Colonic mucosa (tissue), 4 donors: ENCODE measurements around the gene VANGL1. TPM values are rescaled to one million over a fixed set of nuclear protein-coding genes. Genes with fewer than 3 reads are reported as not detected.

Experiments used
- DNase-seq: peaks from one replicate; pipeline ENCODE4 v3.0.0-alpha.2; 2020
- H3K27ac ChIP-seq: fragments of 200-600 bp; one replicate; pipeline ENCODE4 v1.8.0; 2021
- H3K27me3 ChIP-seq: fragments of 200-600 bp; one replicate; pipeline ENCODE4 v1.8.0; 2021
- H3K36me3 ChIP-seq: fragments of 200-600 bp; one replicate; pipeline ENCODE4 v1.8.0; 2021
- H3K4me1 ChIP-seq: fragments of 200-600 bp; one replicate; pipeline ENCODE4 v1.8.0; 2021; ENCODE audit warnings: mild to moderate bottlenecking
- H3K4me3 ChIP-seq: fragments of 200-600 bp; one replicate; pipeline ENCODE4 v1.8.0; 2021
- H3K9ac ChIP-seq, 2 donors: one replicate each; pipeline ENCODE4 v1.7.0; 2013; ENCODE audit warnings: control low read depth in 2 of 2, low read depth in 2 of 2, low read length in 2 of 2
- H3K9me3 ChIP-seq: fragments of 200-600 bp; one replicate; pipeline ENCODE4 v1.8.0; 2021
- intact Hi-C: fragments of 100-400 bp; cut with DNase I; formaldehyde crosslinking; loops from one replicate; pipeline ENCODE4 v1.14.1; 2022
- total RNA-seq, 2 donors: library from RNA; stranded (reverse); fragmentation: NEBNext Ultra II Directional in 1 of 2; extraction: Animal tissue kit (Norgen Biotek cat#: 25700) in 1 of 2; gene quantifications; one replicate each; pipeline ENCODE4 v1.2.1, GENCODE V29; 2021
- TF ChIP-seq, protein P1 (sequence below): fragments of 200-600 bp; IDR thresholded peaks from one replicate; pipeline ENCODE4 v1.8.0; 2022; ENCODE audit warnings: antibody characterized with exemption, mild to moderate bottlenecking
- donor health status: healthy.
- donor health status: DM: no; HTN: no; CAD: no.
- donor health status: DM: no; HTN: no; CAD: no.

Gene VANGL1
- total RNA-seq, 2 donors from 2014 or later = 14.7 to 23.8 TPM

DNA sequence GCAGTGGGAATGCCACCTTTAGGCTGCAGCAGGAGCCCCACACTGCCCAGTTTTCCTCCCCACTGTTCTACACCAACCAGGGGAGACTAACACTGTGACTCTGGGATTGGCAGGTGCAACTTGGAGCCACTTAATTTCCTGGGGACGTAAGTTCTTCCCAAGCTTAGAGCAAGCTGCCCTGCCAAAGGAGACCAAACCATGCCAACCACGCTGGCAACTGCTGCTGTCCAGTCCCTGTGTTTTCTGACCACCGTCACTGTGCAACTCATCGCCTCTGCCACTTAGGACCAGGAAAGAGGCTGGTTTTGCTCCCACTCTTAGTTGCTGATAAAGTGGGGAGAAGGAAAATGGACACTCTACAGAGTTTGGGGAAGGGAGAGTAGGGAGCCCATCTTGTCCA lies 50.5 kb downstream of the VANGL1 start:
- Histone ChIP-seq H3K4me1 (no peaks in the 10 kb centered on the region), H3K27me3 (no peaks in the 10 kb centered on the region), H3K9me3 (no peaks in the 10 kb centered on the region), H3K27ac (no peak overlapping the region), H3K9ac (no peak overlapping the region), H3K36me3 (no peaks in the 10 kb centered on the region), H3K4me3 (no peak overlapping the region)
- TF ChIP-seq, protein P1, sequence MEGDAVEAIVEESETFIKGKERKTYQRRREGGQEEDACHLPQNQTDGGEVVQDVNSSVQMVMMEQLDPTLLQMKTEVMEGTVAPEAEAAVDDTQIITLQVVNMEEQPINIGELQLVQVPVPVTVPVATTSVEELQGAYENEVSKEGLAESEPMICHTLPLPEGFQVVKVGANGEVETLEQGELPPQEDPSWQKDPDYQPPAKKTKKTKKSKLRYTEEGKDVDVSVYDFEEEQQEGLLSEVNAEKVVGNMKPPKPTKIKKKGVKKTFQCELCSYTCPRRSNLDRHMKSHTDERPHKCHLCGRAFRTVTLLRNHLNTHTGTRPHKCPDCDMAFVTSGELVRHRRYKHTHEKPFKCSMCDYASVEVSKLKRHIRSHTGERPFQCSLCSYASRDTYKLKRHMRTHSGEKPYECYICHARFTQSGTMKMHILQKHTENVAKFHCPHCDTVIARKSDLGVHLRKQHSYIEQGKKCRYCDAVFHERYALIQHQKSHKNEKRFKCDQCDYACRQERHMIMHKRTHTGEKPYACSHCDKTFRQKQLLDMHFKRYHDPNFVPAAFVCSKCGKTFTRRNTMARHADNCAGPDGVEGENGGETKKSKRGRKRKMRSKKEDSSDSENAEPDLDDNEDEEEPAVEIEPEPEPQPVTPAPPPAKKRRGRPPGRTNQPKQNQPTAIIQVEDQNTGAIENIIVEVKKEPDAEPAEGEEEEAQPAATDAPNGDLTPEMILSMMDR = no peak
- intact Hi-C loops = no loop called here
- DNase-seq = no peak

DNA sequence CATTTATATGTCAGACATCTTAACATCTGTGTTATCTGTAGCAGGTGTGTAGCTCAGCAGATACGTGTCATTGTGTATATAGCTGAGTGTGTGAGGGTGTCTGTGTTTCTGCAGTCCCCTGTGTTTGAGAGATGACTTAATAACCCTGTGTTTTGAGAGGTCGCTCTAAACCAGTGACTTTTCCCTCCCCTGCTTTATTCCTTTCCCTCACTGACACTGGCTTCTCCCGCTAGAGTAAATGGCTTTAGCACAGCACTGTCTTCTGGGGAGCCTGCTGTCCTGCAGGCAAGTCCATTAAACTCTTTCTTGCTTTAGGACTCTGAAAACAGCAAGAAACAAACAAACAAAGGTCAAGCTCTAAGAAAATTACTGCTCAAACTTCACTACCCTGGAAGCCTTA lies 53.0 kb downstream of the VANGL1 start:
- Histone ChIP-seq H3K4me3 (no peak overlapping the region), H3K27me3 (no peaks in the 10 kb centered on the region), H3K27ac (no peak overlapping the region), H3K36me3 (no peaks in the 10 kb centered on the region), H3K4me1 (no peaks in the 10 kb centered on the region), H3K9me3 (no peaks in the 10 kb centered on the region), H3K9ac (no peak overlapping the region)
- TF ChIP-seq, protein P1 = no peak
- no peak for DNase-seq
- intact Hi-C loops = no loop called here

DNA sequence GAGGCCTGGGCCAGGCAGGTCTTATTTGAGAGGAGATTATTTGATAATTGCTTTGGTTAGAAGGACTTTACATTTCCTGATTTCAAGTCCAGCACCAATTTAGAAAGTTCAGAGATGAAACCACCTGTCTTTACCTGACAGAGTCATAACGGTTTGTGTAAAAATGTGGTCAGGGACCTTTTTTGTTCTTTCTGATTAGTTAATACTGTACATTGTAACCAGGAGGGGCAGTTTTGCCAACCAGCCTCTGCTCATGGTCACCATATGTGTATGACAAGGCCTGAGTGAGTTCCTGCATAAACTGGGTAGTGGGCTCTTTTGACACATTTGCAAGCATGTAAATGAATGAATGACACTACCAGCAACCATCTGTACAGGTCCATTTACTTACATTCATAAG lies 55.8 kb downstream of the VANGL1 start:
- TF ChIP-seq, protein P1 = no peak
- no peak for DNase-seq
- H3K36me3 ChIP-seq = no peaks in the 10 kb centered on the region
- no peaks in the 10 kb centered on the region for H3K4me1 ChIP-seq
- H3K27ac ChIP-seq = no peak overlapping the region
- no peak overlapping the region for H3K9ac ChIP-seq
- H3K4me3 ChIP-seq = no peak overlapping the region
- H3K27me3 ChIP-seq = no peaks in the 10 kb centered on the region
- no peaks in the 10 kb centered on the region for H3K9me3 ChIP-seq
- intact Hi-C loops = no loop called here

DNA sequence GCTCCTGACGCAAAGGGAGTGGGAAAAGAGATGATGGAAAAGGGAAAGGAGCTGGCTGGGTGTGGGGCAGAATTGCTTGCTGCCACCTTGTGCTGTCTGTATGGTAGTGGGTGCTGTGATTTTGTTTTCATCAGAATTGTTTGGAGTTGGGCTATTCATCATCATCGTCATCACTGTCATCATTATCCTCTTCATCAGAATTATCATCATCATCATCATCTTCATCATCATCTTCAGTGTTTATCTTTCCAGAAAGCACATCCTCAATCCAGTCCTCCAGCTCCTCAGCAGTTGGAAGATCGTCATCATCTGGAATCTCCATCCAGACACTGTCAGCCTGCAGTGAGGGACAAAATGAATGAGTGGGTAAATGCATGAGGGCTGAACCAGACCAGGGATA lies 59.3 kb downstream of the VANGL1 start:
- Histone ChIP-seq H3K4me3 (no peak overlapping the region), H3K9ac (no peak overlapping the region), H3K4me1 (no peaks in the 10 kb centered on the region), H3K27me3 (no peaks in the 10 kb centered on the region), H3K9me3 (no peaks in the 10 kb centered on the region), H3K27ac (no peak overlapping the region), H3K36me3 (no peaks in the 10 kb centered on the region)
- no peak for DNase-seq
- intact Hi-C loops = no loop called here
- TF ChIP-seq, protein P1 = no peak

DNA sequence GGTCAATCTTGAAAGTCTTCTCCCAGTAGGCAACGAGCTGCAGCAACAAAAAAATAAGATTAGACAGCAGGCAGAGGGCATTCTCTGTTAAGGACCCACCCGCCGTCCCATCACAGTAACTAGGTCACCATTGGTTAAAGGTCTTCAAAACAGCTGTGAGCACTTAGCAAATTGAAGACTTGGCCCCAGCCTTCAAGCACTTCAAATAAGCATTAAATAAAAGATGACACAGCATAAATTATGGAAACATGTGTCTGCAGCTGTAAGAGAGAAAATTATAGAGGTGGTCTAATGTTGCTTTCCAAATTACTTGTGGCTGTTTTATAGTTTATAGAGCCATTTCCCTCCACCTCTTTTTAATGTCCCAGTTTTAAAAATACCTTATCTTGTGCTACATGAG lies 61.2 kb downstream of the VANGL1 start:
- Histone ChIP-seq H3K4me1 (no peaks in the 10 kb centered on the region), H3K36me3 (no peaks in the 10 kb centered on the region), H3K9ac (no peak overlapping the region), H3K27ac (no peak overlapping the region), H3K27me3 (no peaks in the 10 kb centered on the region), H3K9me3 (no peaks in the 10 kb centered on the region), H3K4me3 (no peak overlapping the region)
- TF ChIP-seq, protein P1 = no peak
- intact Hi-C loops = no loop called here
- DNase-seq = no peak
